ENCODE results near the gene DIP2C.

GRCh38 chr10:442209-442608, 247.3 kb downstream of the DIP2C start:
- TF ChIP-seq CTCF (IDR thresholded peaks at IDR 0.05) (no peak), POLR2A (IDR thresholded peaks at IDR 0.05) (no peak), EP300 (IDR thresholded peaks at IDR 0.05; ENCODE audit: low read depth) (no peak), POLR2AphosphoS5 (IDR thresholded peaks at IDR 0.05) (no peak)

All from transverse colon (tissue), 4 donors.